Activated CD4-positive, alpha-beta memory T cell treated with anti-CD3 and anti-CD28 coated beads for 36 hours (primary cell): ENCODE data around the gene TXNL1. TPM values are rescaled to one million over a fixed set of nuclear protein-coding genes. Genes with fewer than 3 reads are reported as not detected.

Experiments
- CTCF ChIA-PET: fragments of 350-600 bp; sonication (Branson Sonifier 250); formaldehyde crosslinking; loops from one replicate; lab custom pipeline; 2021; ENCODE audit warnings: antibody characterized with exemption, inconsistent platforms; lab: Charles Lee
- POLR2A ChIA-PET: fragments of 350-600 bp; sonication (Branson Sonifier 250); formaldehyde crosslinking; loops from one replicate; lab custom pipeline; 2021; ENCODE audit warnings: antibody characterized with exemption; lab: Charles Lee
- DNase-seq: peaks from one replicate; pipeline ENCODE4 v3.0.0-alpha.2; 2020
- H3K27ac Mint-ChIP-seq: one replicate; pipeline ENCODE4 v1.8.0; 2021; ENCODE audit warnings: mixed read lengths
- H3K27me3 Mint-ChIP-seq: one replicate; pipeline ENCODE4 v1.8.0; 2021; ENCODE audit warnings: mixed read lengths
- H3K36me3 Mint-ChIP-seq: one replicate; pipeline ENCODE4 v1.8.0; 2021; ENCODE audit warnings: mixed read lengths
- H3K4me1 Mint-ChIP-seq: one replicate; pipeline ENCODE4 v1.8.0; 2021; ENCODE audit warnings: low read depth, mixed read lengths
- H3K4me3 Mint-ChIP-seq: one replicate; pipeline ENCODE4 v1.8.0; 2021; ENCODE audit warnings: mild to moderate bottlenecking, mixed read lengths
- H3K9me3 Mint-ChIP-seq: one replicate; pipeline ENCODE4 v1.8.0; 2021; ENCODE audit warnings: mixed read lengths
- intact Hi-C: fragments of 100-400 bp; cut with micrococcal nuclease; formaldehyde crosslinking; loops from one replicate; pipeline ENCODE4 v1.15.1; 2023
- total RNA-seq, 2 experiments: library from RNA; stranded (reverse); gene quantifications; one replicate each; pipeline ENCODE4 v1.2.3, GENCODE V29; 2021

Gene TXNL1
- total RNA-seq: 10 to 100 TPM; 68.7 to 68.9 TPM

GRCh38 chr18:56638232-56639103, at the start of gene TXNL1:
TSS of gene TXNL1 (minus strand) at chr18:56638592. CDS start at chr18:56638440, 152 bp downstream.
- H3K27ac Mint-ChIP-seq: peak within 1 kb of the TSS; percentile 94
- intact Hi-C loops: loop anchor here (1.0 to 5.0 kb wide), 3 partner anchors 13 to 984 kb away; partner anchors contain the start of genes NARS1 and WDR7
- peaks cover 16% of the 10 kb centered on the region for H3K36me3 Mint-ChIP-seq
- CTCF ChIA-PET: interaction anchor here (1.4 to 2.8 kb wide), 3 partner anchors 12 to 71 kb away, joined by 3 to 15 read pairs (median 8); partner anchors contain the start of gene WDR7
- DNase-seq: peak; percentile 100
- peaks cover 44% of the 10 kb centered on the region for H3K4me1 Mint-ChIP-seq
- H3K9me3 Mint-ChIP-seq: no peaks in the 10 kb centered on the region
- H3K27me3 Mint-ChIP-seq: no peaks in the 10 kb centered on the region
- peak within 1 kb of the TSS; percentile 99 for H3K4me3 Mint-ChIP-seq
- POLR2A ChIA-PET: interaction anchor here (2.9 kb wide), 1 partner anchor 12 kb away, joined by 32 read pairs; the partner anchor contains the start of gene WDR7

DNA sequence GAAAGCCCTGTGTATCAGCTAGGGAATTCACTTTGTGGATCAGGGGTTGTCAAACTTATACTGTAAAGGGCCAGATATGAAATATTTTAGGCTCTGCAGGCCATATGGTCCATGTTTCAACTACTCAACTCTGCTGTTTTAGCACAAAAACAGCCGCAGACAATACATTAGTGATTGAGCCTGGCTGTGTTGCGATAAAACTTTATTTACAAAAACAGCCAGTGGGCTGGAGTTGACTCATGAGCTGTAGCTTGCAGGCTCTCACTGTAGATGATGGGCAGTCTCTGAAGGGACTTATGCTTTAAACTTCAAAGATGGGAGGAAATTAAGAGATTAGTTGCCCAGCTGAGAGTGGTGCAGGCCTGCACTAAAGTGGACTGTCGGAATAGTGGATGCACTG, 45.9 kb upstream of the TXNL1 start:
- Mint-ChIP-seq H3K27me3 (no peaks in the 10 kb centered on the region), H3K4me3 (no peak overlapping the region), H3K27ac (no peak overlapping the region), H3K4me1 (no peaks in the 10 kb centered on the region), H3K9me3 (no peaks in the 10 kb centered on the region), H3K36me3 (peaks cover 2% of the 10 kb centered on the region)
- DNase-seq: no peak
- intact Hi-C loops: no loop called here
- POLR2A ChIA-PET: no interaction called here
- CTCF ChIA-PET: no interaction called here

DNA sequence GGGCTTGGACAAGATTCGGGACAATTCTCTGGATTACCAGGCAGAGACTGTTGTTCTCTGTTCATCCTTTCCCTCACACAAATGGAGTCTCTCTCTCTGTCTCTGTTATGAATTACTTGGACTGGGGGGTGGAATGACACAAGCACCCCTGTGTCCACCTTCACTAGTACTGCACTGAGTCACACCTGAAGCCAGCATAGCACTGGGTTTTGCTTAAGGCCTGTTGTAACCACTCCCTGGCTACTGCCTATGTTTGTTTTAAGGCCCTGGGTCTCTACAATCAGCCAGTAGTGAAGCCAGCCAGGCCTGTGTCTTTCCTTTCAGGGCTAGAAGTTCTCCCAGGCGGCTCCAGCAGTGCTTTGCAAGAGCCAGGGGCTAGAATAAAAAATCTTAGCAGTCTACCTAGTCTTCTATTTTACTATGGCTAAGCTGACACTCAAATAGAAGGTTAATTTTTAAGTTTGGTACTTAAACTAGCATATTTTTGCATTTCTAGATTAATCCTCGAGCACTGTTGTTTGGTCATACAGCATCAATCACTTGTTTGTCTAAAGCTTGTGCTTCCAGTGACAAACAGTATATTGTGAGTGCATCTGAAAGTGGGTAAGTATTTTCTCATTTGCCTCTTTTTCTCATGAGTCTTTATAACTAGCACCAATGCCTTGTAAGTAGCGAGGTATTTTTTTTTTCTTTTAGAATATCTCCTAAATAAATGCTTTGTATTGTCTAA, 40.6 kb upstream of the TXNL1 start:
- DNase-seq: no peak
- CTCF ChIA-PET: no interaction called here
- Mint-ChIP-seq H3K36me3 (peaks cover 14% of the 10 kb centered on the region), H3K9me3 (no peaks in the 10 kb centered on the region), H3K4me1 (no peaks in the 10 kb centered on the region), H3K4me3 (no peak overlapping the region), H3K27ac (no peak overlapping the region), H3K27me3 (no peaks in the 10 kb centered on the region)
- intact Hi-C loops: no loop called here
- POLR2A ChIA-PET: no interaction called here

DNA sequence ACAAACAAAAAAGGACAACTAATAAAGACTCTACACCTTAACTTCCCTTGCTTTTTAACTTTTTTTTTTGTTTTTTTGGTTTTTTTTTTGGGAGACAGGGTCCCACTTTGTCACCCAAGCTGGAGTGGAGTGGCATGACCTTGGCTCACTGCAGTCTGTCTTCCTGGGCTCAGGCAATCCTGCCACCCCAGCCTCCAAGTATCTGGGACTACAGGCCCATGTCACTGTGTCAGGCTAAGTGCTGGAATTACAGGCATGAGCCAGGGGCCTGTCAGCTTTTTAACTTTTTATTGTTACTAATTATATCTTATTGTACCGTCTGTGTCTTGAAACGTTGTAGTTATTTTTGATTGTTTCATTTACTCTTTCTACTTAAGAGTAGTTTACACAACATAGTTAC, 38.2 kb upstream of the TXNL1 start:
- ChIA-PET POLR2A (no interaction called here), CTCF (interaction anchor here (0.6 kb wide), 1 partner anchor 15 kb away, joined by 3 read pairs; no protein-coding TSS in a partner anchor)
- H3K27me3 Mint-ChIP-seq: no peaks in the 10 kb centered on the region
- H3K4me1 Mint-ChIP-seq: peaks cover under 1% of the 10 kb centered on the region
- H3K9me3 Mint-ChIP-seq: no peaks in the 10 kb centered on the region
- H3K27ac Mint-ChIP-seq: no peak overlapping the region
- DNase-seq: no peak
- H3K4me3 Mint-ChIP-seq: no peak overlapping the region
- intact Hi-C loops: no loop called here
- H3K36me3 Mint-ChIP-seq: peaks cover 15% of the 10 kb centered on the region

- CTCF ChIA-PET: no interaction called here
- Mint-ChIP-seq H3K36me3 (peaks cover 15% of the 10 kb centered on the region), H3K4me1 (peaks cover 17% of the 10 kb centered on the region), H3K27ac (no peak overlapping the region), H3K27me3 (no peaks in the 10 kb centered on the region), H3K9me3 (no peaks in the 10 kb centered on the region), H3K4me3 (no peak overlapping the region)
- no peak for DNase-seq
- POLR2A ChIA-PET: no interaction called here
- intact Hi-C loops: no loop called here
Observed at GRCh38 chr18:56672981-56673380, 34.6 kb upstream of the TXNL1 start.

DNA sequence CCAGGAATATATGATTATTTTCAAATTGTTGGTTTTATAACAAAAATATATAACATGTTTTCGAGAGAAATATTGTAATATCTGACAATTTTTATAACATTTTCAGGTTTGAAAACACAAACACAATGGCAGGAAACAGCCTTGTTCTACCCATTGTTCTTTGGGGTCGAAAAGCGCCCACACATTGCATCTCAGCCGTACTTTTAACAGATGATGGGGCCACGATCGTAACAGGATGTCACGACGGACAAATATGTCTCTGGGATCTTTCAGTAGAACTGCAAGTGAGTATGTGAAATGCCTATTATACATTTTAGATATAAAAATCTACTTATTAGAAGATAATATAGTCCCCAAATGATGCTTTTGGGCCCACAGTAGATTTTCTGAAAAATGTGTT, 34.0 kb upstream of the TXNL1 start:
- CTCF ChIA-PET: no interaction called here
- peaks cover 18% of the 10 kb centered on the region for H3K4me1 Mint-ChIP-seq

GRCh38 chr18:56662902-56663301, 24.5 kb upstream of the TXNL1 start:
- Mint-ChIP-seq H3K27ac (no peak overlapping the region), H3K27me3 (no peaks in the 10 kb centered on the region), H3K4me1 (peaks cover 24% of the 10 kb centered on the region), H3K4me3 (no peak overlapping the region), H3K36me3 (peaks cover 3% of the 10 kb centered on the region), H3K9me3 (no peaks in the 10 kb centered on the region)
- no peak for DNase-seq
- intact Hi-C loops: no loop called here
- ChIA-PET POLR2A (no interaction called here), CTCF (no interaction called here)

More for the DNA sequence above, 34.0 kb upstream of the TXNL1 start:
- H3K9me3 Mint-ChIP-seq: no peaks in the 10 kb centered on the region
- POLR2A ChIA-PET: no interaction called here
- H3K36me3 Mint-ChIP-seq: peaks cover 11% of the 10 kb centered on the region
- H3K4me3 Mint-ChIP-seq: no peak overlapping the region
- no peaks in the 10 kb centered on the region for H3K27me3 Mint-ChIP-seq
- no peak overlapping the region for H3K27ac Mint-ChIP-seq
- intact Hi-C loops: no loop called here
- DNase-seq: no peak

- H3K9me3 Mint-ChIP-seq: no peaks in the 10 kb centered on the region
- intact Hi-C loops: no loop called here
- no peak for DNase-seq
- no peak overlapping the region for H3K27ac Mint-ChIP-seq
- ChIA-PET CTCF (no interaction called here), POLR2A (no interaction called here)
- H3K4me3 Mint-ChIP-seq: no peak overlapping the region
- peaks cover 24% of the 10 kb centered on the region for H3K4me1 Mint-ChIP-seq
- H3K36me3 Mint-ChIP-seq: peaks cover 3% of the 10 kb centered on the region
- no peaks in the 10 kb centered on the region for H3K27me3 Mint-ChIP-seq
Observed at GRCh38 chr18:56662502-56662901, 24.1 kb upstream of the TXNL1 start.

DNA sequence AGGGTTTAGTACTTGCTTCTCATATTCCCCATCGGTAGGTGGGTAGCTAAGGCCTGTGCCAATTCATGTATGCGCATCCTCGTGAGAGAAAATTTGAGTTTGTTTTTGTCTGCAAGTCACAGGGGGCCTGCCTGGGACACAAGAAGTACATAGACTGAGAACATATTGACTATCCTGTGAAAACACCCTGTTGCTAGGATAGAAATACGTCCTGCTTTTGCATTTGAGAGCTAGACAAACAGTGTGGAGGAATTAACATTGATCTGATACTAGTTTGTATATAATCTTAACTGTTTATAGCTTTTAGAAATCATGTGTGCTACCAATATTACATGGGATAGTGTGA, 23.6 kb upstream of the TXNL1 start:
- no peaks in the 10 kb centered on the region for H3K9me3 Mint-ChIP-seq
- peaks cover 20% of the 10 kb centered on the region for H3K4me1 Mint-ChIP-seq
- no peak overlapping the region for H3K27ac Mint-ChIP-seq
- H3K4me3 Mint-ChIP-seq: no peak overlapping the region
- ChIA-PET CTCF (interaction anchor here (0.9 kb wide), 1 partner anchor 41 kb away, joined by 3 read pairs; no protein-coding TSS in a partner anchor), POLR2A (no interaction called here)
- intact Hi-C loops: no loop called here
- no peaks in the 10 kb centered on the region for H3K27me3 Mint-ChIP-seq
- no peak for DNase-seq
- H3K36me3 Mint-ChIP-seq: peaks cover 3% of the 10 kb centered on the region

DNA sequence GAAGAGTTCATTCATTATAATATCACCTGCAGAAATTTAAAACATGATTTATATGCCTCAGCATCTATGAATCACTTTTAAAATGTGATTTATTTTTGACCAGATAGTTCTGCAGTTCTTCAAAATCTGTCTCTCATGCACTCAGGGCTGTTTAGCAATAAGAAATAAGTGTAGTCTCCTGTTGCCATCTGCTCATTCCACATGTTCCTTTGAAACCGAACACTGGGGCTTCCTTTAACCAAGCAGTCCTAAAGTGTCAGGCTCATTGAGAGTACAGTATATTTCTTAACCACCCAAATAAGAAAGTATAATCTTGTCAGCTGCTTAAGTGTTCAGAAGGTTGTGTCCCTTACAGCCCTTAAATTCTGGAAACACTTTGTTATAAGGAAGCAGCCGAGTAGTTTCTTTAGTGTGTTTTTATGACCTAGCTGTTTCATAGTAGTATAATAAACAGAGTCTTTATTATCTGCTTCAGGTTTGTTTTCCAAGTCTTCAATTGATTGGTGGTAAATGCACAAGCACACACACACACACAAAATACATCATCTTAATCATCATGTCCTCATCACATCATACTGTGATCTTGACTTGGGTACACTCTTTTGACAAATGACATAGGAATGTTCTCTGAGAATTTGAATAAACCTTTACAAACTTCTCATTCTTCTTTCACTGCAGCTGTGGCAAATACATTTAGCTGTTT, 23.1 kb upstream of the TXNL1 start:
- POLR2A ChIA-PET: no interaction called here

DNA sequence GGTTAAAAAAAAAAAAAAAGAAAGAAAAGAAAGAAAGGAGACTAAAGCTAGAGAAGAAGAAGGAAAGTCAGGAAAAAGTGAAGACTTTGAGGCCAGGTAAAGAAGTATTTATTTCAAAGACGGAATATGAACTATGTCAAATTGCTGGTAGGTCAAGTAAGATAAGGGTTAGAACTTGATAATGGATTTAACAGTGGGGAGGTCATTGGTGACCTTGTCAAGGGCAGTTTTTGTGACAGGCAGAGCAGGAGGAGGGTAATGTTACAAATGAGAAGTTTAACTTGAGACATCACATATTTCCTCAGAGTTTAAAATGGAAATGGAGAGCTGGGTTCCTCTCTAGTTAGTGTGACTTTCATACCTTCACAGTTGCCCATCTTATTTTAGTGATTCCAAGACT, 22.3 kb upstream of the TXNL1 start:
- Mint-ChIP-seq H3K36me3 (peaks cover 3% of the 10 kb centered on the region), H3K27me3 (no peaks in the 10 kb centered on the region), H3K27ac (no peak overlapping the region), H3K4me3 (no peak overlapping the region), H3K9me3 (no peaks in the 10 kb centered on the region), H3K4me1 (peaks cover 22% of the 10 kb centered on the region)
- ChIA-PET CTCF (interaction anchor here (1.2 kb wide), 1 partner anchor 60 kb away, joined by 4 read pairs; no protein-coding TSS in a partner anchor), POLR2A (no interaction called here)
- intact Hi-C loops: no loop called here
- no peak for DNase-seq

More for the DNA sequence above, 23.1 kb upstream of the TXNL1 start:
- Mint-ChIP-seq H3K9me3 (no peaks in the 10 kb centered on the region), H3K27ac (no peak overlapping the region), H3K27me3 (no peaks in the 10 kb centered on the region), H3K4me1 (peaks cover 21% of the 10 kb centered on the region), H3K36me3 (peaks cover 3% of the 10 kb centered on the region), H3K4me3 (no peak overlapping the region)
- intact Hi-C loops: no loop called here
- CTCF ChIA-PET: interaction anchor here (0.6 to 1.2 kb wide), 3 partner anchors 15 to 59 kb away, joined by 3 to 4 read pairs (median 3); no protein-coding TSS in a partner anchor
- no peak for DNase-seq
